Measurements from ENCODE around the gene AGBL5. TPM values are rescaled to one million over a fixed set of nuclear protein-coding genes. Genes with fewer than 3 reads are reported as not detected.
"Not testable (repeated sequence)": the region's sequence is repeated elsewhere in the genome, so short reads cannot be mapped to it uniquely, and the experiment has no call there.

The AGBL5 gene
- polyA plus RNA-seq, 4 donors = 62.1 to 65.4 (median 63.9) TPM

DNA sequence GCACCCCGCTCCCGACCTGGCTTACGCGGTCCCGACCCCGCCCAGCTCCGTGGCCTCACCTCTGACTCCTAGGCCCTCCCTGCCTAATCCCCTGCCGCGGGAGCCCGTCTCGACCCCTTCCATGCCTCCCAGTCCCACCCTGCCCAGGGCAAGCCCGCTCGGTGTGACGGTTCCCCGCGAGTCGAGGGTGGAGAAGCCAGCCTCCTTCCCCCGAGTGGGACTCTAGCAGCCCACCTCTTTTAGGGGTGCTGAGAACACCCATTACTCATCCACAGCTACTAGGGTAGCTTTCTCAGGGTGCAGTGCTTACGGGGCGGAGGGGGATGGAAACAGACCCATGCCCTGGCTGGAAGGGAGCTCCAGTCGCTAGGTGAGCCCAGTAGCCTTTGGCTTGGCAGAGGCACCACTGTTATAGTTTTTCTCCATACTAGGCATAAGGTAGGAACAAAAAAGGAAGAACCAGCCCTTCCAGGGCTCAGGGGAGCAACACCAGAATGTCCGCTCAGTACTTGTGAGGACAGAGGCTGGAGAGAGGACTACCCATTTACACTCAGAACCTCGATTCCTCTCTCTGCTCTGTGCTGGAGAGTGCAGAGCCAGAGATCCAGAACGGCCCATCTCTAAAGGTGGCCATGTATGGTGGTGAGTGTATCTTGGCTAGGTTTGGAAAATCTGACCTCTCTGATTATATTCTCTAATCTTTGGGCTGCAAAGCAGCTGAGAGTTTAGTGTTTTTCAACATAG, 606 bp downstream of the AGBL5 start:
- DNase-seq (ENCODE audit: low read depth in 4 of 4, low spot score in 3 of 4) = no peak

DNA sequence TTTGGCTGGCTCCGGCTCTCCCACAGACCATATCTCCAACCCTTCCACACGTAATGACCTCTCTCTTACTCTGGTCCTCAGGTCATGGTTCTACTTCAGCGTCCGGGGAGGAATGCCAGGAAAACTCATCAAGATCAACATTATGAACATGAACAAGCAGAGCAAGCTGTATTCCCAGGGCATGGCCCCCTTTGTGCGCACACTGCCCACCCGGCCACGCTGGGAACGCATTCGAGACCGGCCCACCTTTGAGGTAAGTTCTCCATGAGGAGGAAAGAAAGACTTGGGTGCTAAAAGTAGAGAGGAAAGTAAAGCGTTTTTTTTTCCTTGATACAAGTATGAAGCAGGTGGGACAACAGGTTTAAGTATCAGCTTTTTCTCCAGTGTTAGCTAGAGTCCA, 1.9 kb downstream of the AGBL5 start:
- DNase-seq (ENCODE audit: low read depth in 4 of 4, low spot score in 3 of 4) = no peak

DNA sequence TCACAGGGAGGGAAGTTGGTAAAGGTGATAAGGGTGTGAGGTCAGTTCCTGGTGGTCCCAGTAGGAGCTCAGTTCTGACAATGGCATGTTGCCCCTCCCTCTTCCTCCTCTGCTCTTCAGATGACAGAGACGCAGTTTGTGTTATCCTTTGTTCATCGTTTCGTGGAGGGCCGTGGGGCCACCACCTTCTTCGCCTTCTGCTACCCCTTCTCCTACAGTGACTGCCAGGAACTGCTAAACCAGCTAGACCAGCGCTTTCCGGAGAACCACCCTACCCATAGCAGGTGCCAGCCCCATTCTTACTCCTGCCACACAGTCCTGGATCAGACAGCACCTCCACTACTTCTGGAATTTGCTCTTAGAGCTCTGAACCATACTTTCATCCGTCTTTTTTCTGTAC, 2.3 kb downstream of the AGBL5 start:
- no peak for DNase-seq (ENCODE audit: low read depth in 4 of 4, low spot score in 3 of 4)

DNA sequence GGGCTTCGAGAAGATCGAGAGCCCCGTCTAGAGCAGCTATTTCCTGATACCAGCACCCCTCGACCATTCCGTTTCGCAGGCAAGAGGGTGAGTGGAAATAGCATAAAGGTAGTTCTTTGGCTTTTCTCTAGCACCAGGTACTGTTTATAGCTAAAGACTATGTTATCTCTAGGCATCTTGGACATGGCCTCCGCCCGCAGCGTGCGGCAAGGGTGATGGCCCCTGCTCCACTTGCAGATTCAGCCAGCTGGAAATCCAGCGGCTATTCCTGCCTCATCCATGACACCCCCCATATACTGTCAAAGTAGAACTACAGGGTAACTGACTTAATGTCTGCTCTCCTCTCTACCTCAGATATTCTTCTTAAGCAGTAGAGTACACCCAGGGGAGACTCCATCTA, 3.3 kb downstream of the AGBL5 start:
- no peak for DNase-seq (ENCODE audit: low read depth in 4 of 4, low spot score in 3 of 4)

- no peak for DNase-seq (ENCODE audit: low read depth in 4 of 4, low spot score in 3 of 4)
These were observed 5.7 kb downstream of the AGBL5 start for GRCh38 chr2:27057184-27057583.

GRCh38 chr2:27058210-27058609, 6.7 kb downstream of the AGBL5 start:
- DNase-seq (ENCODE audit: low read depth in 4 of 4, low spot score in 3 of 4) = no peak

DNA sequence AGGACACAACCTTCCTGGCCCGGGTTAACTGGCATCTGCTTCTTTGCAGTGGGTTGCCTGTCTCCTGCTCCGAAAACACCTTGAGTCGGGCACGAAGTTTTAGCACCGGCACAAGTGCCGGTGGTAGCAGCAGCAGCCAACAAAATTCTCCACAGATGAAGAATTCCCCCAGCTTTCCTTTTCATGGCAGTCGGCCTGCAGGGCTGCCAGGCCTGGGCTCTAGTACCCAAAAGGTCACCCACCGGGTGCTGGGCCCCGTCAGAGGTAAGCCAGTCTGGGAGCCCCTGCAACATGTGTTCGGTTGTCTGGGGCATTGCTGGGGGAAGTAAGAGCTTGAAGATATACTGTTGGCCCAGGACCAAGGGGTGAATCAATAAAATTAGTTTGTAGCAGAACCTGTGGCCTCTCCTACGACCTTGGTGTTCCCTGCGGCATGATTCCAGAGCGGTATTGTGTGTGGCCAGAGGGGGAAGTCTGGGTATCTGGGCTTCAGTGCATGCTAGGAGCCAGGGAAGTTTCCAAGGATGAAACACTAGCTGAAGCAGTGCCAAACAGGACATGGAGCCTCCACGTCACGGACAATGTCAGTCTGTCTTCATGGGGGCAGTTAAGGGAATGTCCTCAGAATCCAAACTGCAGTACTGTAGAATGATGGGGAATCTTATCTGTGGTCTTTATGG, 7.8 kb downstream of the AGBL5 start:
- DNase-seq (ENCODE audit: low read depth in 4 of 4, low spot score in 3 of 4) = no peak

DNA sequence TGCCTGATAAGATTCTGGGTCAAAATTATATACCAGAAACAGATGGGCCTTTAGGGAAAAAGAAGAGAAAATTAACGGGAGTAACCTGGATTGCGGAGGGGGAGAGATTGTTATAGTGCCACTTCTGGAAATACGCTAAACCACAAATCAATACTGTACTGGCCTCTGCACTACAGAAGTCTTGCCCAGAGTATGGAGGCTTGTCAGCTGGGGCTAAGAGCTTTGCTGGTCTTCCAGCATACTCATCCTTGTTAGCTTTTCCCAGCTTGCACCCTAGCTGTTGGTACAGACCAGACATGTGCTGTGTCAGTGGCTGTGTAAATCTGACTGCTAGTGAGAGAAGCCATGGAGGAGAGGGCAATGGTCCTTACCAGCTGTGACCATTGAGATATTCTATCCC, 8.9 kb downstream of the AGBL5 start:
- DNase-seq (ENCODE audit: low read depth in 4 of 4, low spot score in 3 of 4) = no peak

- no peak for DNase-seq (ENCODE audit: low read depth in 4 of 4, low spot score in 3 of 4)
These were observed 13.7 kb downstream of the AGBL5 start for GRCh38 chr2:27065128-27065527.

DNA sequence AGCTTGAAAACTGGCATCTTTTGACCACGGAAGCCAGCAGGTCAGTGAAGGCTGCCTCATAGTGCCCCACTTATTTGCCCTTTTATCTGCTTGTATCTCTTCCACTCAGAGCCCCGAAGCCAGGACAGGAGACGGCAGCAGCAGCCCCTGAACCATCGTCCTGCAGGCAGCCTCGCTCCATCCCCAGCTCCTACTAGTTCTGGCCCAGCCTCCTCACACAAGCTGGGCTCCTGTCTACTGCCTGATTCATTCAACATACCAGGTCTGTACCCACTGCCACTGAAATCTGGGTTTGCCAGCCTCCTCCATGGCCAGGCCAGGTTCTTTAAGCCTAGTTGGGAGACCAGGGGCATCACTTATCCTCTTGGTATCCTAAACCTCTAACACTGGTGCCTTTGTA, 15.9 kb downstream of the AGBL5 start:
- no peak for DNase-seq (ENCODE audit: low read depth in 4 of 4, low spot score in 3 of 4)

DNA sequence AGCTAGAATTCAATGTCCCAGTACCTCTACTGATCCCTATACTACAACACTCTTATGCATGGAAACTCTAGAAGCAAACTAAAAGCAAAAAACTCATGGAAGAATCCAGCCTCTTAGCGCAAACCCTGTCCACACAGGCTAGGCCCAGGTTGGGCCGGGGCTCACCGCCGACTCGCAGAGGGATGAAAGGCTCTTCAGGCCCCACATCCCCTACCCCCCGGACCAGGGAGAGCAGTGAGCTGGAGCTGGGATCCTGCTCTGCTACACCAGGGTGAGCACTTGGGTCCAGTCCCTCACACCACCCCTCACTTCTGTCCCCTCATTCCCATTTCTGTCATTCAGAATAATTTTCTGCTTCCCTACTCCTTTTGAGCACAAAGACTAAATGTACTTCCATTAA, 18.0 kb downstream of the AGBL5 start:
- no peak for DNase-seq (ENCODE audit: low read depth in 4 of 4, low spot score in 3 of 4)

DNA sequence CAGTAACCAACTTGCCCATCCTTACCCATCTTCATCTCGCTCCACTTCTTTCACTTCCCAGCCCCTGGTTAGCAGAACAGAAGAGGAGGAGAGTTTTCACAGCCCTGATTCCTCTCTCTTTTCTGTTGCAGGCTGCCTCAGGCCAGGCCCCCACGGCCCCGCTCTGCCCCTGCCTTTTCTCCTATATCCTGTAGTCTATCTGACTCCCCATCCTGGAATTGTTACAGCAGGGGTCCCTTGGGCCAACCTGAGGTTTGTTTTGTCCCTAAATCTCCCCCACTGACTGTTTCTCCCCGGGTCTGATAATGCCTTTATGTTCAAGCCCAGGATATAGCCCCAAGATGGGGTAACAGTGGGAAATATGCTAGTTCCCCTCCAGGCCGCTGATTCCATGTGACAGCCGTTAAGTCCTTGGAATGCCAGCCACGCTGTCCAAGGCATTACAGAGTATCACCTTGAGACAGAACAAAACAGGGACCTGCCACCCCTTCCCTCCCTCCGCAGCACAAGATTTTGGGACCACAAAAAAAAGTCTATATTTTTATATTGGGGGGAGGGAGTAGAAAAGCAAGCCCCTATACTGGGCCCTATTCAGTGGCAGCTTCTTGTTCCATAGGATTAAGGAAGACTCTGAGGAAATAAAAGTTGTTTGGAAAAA, 18.6 kb downstream of the AGBL5 start:
- DNase-seq (ENCODE audit: low read depth in 4 of 4, low spot score in 3 of 4) = no peak

GRCh38 chr2:27070653-27071276, 19.3 kb downstream of the AGBL5 start:
- no peak for DNase-seq (ENCODE audit: low read depth in 4 of 4, low spot score in 3 of 4)

GRCh38 chr2:27071277-27071989, 20.0 kb downstream of the AGBL5 start, which contains the start of gene OST4:
Gene OST4, minus strand, starts transcription at chr2:27071654.
- DNase-seq (ENCODE audit: low read depth in 4 of 4, low spot score in 3 of 4) = peak; percentile 86 to 92 (median 88)

GRCh38 chr2:27071990-27072830, 20.7 kb downstream of the AGBL5 start:
- DNase-seq (ENCODE audit: low read depth in 4 of 4, low spot score in 3 of 4) = peak; percentile 76 to 84 (median 81)

DNA sequence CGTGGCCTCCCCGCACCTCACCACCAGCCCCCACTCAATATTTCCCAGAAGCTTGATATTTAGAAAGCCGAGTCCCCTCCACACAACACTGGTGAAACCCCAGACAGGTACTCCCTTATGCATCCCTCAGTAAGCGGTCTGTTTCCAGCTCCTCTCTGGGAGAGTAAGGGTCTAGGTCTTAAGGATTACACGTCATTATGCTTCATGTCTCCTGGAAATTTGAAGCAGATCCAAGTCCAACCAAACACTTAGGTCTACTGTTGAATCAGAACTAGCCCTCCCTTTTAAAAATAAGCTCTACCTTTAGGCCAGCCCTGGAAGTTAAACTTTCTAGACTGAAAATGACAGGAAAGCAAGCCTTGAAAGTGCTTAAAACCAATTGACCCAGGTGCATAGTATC, 21.5 kb downstream of the AGBL5 start:
- no peak for DNase-seq (ENCODE audit: low read depth in 4 of 4, low spot score in 3 of 4)

GRCh38 chr2:27073782-27074181, 22.3 kb downstream of the AGBL5 start:
- DNase-seq (ENCODE audit: low read depth in 4 of 4, low spot score in 3 of 4) = no peak

DNA sequence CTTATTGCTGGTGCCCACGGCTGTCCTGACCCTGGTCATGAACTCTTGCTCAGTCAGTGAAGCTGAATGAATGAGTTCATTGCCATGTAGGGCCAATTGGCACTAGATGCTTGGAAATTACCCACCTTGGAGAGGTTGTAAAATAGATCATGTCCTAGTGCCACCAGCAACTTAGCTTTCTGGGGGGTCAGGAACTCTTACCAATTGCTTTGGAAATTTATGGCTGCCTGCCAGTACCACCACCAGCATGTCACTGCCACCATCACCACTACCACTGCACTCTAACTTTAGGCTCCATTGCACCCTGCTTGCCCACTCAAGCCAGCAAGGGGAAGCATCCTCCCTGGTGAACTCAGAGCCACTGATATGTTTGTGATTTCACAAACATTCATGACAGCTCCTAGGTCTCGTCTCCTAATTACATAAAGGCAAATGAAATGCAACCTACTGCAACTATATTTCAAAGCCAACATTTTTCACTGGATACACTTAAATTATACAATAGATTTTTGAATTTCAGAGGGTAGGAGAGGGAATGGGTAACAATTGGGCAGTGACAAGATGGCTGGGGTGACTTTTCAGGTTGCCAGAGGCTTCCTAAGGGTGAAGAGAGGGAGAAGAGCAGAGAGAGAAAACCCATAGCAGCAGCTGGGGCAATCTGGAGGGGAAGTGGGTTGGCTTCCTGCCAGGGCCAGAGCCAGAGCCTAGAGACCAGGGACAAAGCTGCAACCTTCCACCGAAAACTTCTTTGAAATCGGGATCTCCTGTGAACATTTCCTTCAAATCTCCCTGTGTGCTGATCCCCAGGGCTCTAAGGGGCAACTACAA, 23.5 kb downstream of the AGBL5 start:
- DNase-seq (ENCODE audit: low read depth in 4 of 4, low spot score in 3 of 4) = peak in 1 of 4 donors; percentile 26

DNA sequence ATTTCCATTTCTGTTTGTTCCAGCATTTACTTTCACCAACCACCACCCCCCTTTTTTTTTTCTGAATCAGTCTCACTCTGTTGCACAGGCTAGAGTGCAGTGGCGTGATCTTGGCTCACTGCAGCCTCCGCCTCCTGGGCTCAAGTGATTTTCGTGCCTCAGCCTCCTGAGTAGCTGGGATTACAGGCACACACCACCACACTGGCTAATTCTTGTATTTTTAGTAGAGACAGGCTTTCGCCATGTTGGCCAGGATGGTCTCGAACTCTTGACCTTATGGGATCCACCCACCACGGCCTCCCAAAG, 24.1 kb downstream of the AGBL5 start:
- DNase-seq (ENCODE audit: low read depth in 4 of 4, low spot score in 3 of 4) = not testable (repeated sequence)
